Left lung (tissue), 10 donors: ENCODE data around the gene HDAC1. TPM values are rescaled to one million over a fixed set of nuclear protein-coding genes. Genes with fewer than 3 reads are reported as not detected.
"Not testable (repeated sequence)": the region's sequence is repeated elsewhere in the genome, so short reads cannot be mapped to it uniquely, and the experiment has no call there.

Source experiments
- ATAC-seq: fragments of 200-7000 bp; cut with Tn5 transposase; one replicate; pipeline ENCODE4 v1.9.1; 2020; ENCODE audit warnings: moderate library complexity
- DNase-seq, 4 donors: peaks; one replicate each; pipeline ENCODE4 v3.0.0-alpha.2; 2013 to 2020
- H3K27ac ChIP-seq, 2 donors: fragments of 200-600 bp; sonication (generic) in 1 of 2; one replicate each; pipeline versions ENCODE4 v1.5.0 to v1.8.0; 2020 to 2021
- H3K27me3 ChIP-seq, 2 donors: fragments of 200-600 bp; sonication (generic) in 1 of 2; one replicate each; pipeline versions ENCODE4 v1.5.0 to v1.8.0; 2020 to 2021
- H3K36me3 ChIP-seq, 2 donors: fragments of 200-600 bp; sonication (generic) in 1 of 2; one replicate each; pipeline versions ENCODE4 v1.5.0 to v1.8.0; 2020 to 2021
- H3K4me1 ChIP-seq, 2 donors: fragments of 200-600 bp; one replicate each; pipeline ENCODE4 v1.8.0; 2021
- H3K4me3 ChIP-seq, 2 donors: fragments of 200-600 bp; sonication (generic) in 1 of 2; one replicate each; pipeline versions ENCODE4 v1.5.0 to v1.8.0; 2020 to 2021; ENCODE audit warnings: mild to moderate bottlenecking in 1 of 2
- H3K9me3 ChIP-seq, 2 donors: fragments of 200-600 bp; sonication (generic) in 1 of 2; one replicate each; pipeline versions ENCODE4 v1.5.0 to v1.8.0; 2020 to 2021
- CTCF ChIP-seq, 2 donors: fragments of 200-600 bp; sonication (generic) in 1 of 2; IDR thresholded peaks; one replicate each; pipeline versions ENCODE4 v1.5.0 to v1.8.0; 2021; ENCODE audit warnings: antibody characterized with exemption in 2 of 2
- intact Hi-C, 2 donors: fragments of 100-400 bp; cut with DNase I; formaldehyde crosslinking; loops; one replicate each; pipeline versions ENCODE4 v1.11.2 to v1.14.2; 2022
- polyA plus RNA-seq, 6 donors: library from polyadenylated mRNA; unstranded; fragments of 120-200 nt; gene quantifications; one replicate each; pipeline ENCODE4 v1.2.1, GENCODE V29; 2013; ENCODE audit not compliant: insufficient read length in 6 of 6
- total RNA-seq, 2 donors: library from RNA; stranded (reverse); fragmentation: NEBNext Ultra II Directional; extraction: Animal tissue kit (Norgen Biotek cat#: 25700); gene quantifications; one replicate each; pipeline ENCODE4 v1.2.1, GENCODE V29; 2021
- donor health status: DM: no; HTN: yes; CAD: no.
- donor health status: DM: no; HTN: no; CAD: no.

HDAC1 gene
- total and polyA plus RNA-seq, 8 donors: 61.8 to 193 (median 163) TPM

DNA sequence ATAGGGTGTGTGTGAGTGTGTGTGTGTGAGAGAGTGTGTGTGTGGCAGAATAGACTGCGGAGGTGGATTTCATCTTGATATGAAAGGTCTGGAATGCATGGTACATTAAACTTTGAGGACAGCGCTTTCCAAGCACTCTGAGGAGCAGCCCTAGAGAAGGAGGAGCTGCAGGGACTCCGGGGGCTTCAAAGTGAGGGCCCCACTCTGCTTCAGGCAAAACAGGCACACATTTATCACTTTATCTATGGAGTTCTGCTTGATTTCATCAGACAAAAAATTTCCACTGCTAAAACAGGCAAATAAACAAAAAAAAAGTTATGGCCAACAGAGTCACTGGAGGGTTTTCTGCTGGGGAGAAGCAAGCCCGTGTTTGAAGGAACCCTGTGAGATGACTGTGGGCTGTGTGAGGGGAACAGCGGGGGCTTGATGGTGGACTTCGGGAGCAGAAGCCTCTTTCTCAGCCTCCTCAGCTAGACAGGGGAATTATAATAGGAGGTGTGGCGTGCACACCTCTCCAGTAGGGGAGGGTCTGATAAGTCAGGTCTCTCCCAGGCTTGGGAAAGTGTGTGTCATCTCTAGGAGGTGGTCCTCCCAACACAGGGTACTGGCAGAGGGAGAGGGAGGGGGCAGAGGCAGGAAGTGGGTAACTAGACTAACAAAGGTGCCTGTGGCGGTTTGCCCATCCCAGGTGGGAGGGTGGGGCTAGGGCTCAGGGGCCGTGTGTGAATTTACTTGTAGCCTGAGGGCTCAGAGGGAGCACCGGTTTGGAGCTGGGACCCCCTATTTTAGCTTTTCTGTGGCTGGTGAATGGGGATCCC lies 18.3 kb upstream of the HDAC1 start:
- no peak overlapping the region for H3K4me3 ChIP-seq
- no peaks in the 10 kb centered on the region for H3K4me1 ChIP-seq
- intact Hi-C loops: no loop called here
- peak in 1 of 4 donors; percentile 32 for DNase-seq
- H3K27me3 ChIP-seq: peaks cover 18 to 36% of the 10 kb centered on the region in 2 donors
- H3K9me3 ChIP-seq: no peaks in the 10 kb centered on the region
- no peaks in the 10 kb centered on the region for H3K36me3 ChIP-seq
- H3K27ac ChIP-seq: no peak overlapping the region
- ATAC-seq: no peak
- TF ChIP-seq CTCF (IDR thresholded peaks at IDR 0.05): no peak

DNA sequence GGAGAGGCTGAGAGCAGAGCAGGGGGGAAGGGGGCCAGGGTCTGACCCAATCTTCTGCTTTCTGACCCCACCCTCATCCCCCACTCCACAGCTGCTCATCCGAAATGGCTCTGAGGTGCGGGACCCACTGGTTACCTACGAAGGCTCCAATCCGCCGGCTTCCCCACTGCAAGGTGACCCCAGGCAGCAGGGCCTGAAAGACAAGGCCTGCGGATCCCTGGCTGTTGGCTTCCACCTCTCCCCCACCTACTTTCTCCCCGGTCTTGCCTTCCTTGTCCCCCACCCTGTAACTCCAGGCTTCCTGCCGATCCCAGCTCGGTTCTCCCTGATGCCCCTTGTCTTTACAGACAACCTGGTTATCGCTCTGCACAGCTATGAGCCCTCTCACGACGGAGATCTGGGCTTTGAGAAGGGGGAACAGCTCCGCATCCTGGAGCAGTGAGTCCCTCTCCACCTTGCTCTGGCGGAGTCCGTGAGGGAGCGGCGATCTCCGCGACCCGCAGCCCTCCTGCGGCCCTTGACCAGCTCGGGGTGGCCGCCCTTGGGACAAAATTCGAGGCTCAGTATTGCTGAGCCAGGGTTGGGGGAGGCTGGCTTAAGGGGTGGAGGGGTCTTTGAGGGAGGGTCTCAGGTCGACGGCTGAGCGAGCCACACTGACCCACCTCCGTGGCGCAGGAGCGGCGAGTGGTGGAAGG lies 17.1 kb upstream of the HDAC1 start:
- intact Hi-C loops: no loop called here

DNA sequence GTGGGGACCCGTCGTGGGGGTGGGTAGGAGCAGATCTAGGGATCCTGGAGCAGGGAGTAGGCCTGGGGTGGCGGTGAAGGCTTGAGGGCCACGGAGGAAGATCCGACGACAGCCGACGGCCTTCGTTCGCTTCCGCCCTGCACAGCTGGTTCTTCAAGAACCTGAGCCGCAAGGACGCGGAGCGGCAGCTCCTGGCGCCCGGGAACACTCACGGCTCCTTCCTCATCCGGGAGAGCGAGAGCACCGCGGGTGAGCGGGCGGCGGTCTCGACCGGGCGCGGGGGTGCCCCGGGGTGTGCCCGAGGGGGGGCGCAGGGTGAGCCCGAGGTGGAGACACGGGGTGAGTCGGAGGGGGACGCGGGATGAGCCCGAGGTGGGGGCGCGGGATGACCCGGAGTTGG lies 16.5 kb upstream of the HDAC1 start:
- H3K36me3 ChIP-seq: no peaks in the 10 kb centered on the region
- H3K4me3 ChIP-seq: no peak overlapping the region
- peaks cover 18 to 36% of the 10 kb centered on the region in 2 donors for H3K27me3 ChIP-seq
- intact Hi-C loops: no loop called here
- no peak for TF ChIP-seq CTCF (IDR thresholded peaks at IDR 0.05)
- no peaks in the 10 kb centered on the region for H3K4me1 ChIP-seq
- no peak overlapping the region for H3K27ac ChIP-seq
- DNase-seq (peak in 2 of 4 donors; percentile 61 to 76), ATAC-seq (peak; percentile 59)
- H3K9me3 ChIP-seq: no peaks in the 10 kb centered on the region

More for the DNA sequence above, 17.1 kb upstream of the HDAC1 start:
- ATAC-seq: no peak
- no peak for DNase-seq
- Histone ChIP-seq H3K27ac (no peak overlapping the region), H3K27me3 (peaks cover 18 to 36% of the 10 kb centered on the region in 2 donors), H3K4me1 (no peaks in the 10 kb centered on the region), H3K4me3 (no peak overlapping the region), H3K9me3 (no peaks in the 10 kb centered on the region), H3K36me3 (no peaks in the 10 kb centered on the region)
- TF ChIP-seq CTCF (IDR thresholded peaks at IDR 0.05): no peak

DNA sequence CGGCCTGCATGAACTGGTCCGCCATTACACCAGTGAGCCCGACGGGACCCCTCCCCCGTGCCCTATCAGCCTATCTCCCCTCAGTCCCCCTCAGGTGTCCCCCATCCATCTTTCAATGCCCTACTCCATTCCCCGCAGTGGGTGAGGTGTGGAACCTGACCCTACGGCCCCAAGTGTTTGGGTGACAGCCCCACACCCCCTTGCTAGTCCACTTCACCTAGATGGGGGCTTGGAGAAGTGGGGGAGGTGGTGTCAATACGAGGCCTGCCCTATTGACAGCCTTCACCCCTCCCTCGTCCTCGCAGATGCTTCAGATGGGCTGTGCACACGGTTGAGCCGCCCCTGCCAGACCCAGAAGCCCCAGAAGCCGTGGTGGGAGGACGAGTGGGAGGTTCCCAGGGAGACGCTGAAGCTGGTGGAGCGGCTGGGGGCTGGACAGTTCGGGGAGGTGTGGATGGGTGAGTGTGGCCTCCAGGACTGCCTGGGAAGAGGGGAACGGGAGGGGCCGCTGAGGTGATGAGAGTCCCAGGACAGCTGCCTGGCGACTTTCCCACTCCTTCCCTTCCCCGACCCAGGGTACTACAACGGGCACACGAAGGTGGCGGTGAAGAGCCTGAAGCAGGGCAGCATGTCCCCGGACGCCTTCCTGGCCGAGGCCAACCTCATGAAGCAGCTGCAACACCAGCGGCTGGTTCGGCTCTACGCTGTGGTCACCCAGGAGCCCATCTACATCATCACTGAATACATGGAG lies 15.7 kb upstream of the HDAC1 start:
- intact Hi-C loops: no loop called here

GRCh38 chr1:32284777-32285176 lies 7.1 kb upstream of the HDAC1 start:
- H3K27me3 ChIP-seq, H3K4me3 ChIP-seq, H3K4me1 ChIP-seq, DNase-seq, H3K27ac ChIP-seq, intact Hi-C loops, H3K9me3 ChIP-seq, H3K36me3 ChIP-seq, ATAC-seq: not testable (repeated sequence)

More for the DNA sequence above, 15.7 kb upstream of the HDAC1 start:
- DNase-seq: no peak
- Histone ChIP-seq H3K4me1 (no peaks in the 10 kb centered on the region), H3K27ac (no peak overlapping the region), H3K27me3 (peaks cover 18 to 36% of the 10 kb centered on the region in 2 donors), H3K4me3 (no peak overlapping the region), H3K9me3 (no peaks in the 10 kb centered on the region), H3K36me3 (no peaks in the 10 kb centered on the region)
- ATAC-seq: no peak
- TF ChIP-seq CTCF (IDR thresholded peaks at IDR 0.05): no peak
